Suppressor macrophage treated with lipopolysaccharide for 4 hours (primary cell): ENCODE measurements around the gene ATP6V1G2.
"Not testable (repeated sequence)": the region's sequence is repeated elsewhere in the genome, so short reads cannot be mapped to it uniquely, and the experiment has no call there.

Experiments used
- DNase-seq: peaks from one replicate; pipeline ENCODE4 v3.0.0-alpha.2; 2020

ATP6V1G2 gene

GRCh38 chr6:31546339-31546957, at the start of gene ATP6V1G2:
ATP6V1G2 (minus strand) TSS chr6:31546608; CDS start chr6:31546559, 49 bp downstream.
- peak; percentile 85 for DNase-seq

GRCh38 chr6:31592396-31592771, 46.0 kb upstream of the ATP6V1G2 start:
- no peak for DNase-seq

GRCh38 chr6:31590691-31591090, 44.3 kb upstream of the ATP6V1G2 start:
- not testable (repeated sequence) for DNase-seq

- peak; percentile 67 for DNase-seq
Observed at GRCh38 chr6:31588871-31589650, 42.7 kb upstream of the ATP6V1G2 start.

- DNase-seq = peak; percentile 51
Observed at GRCh38 chr6:31587791-31588777, 41.7 kb upstream of the ATP6V1G2 start.

GRCh38 chr6:31586599-31587281, 40.3 kb upstream of the ATP6V1G2 start:
- DNase-seq = peak; percentile 60

- peak; percentile 70 for DNase-seq
Observed at GRCh38 chr6:31586008-31586407, 39.6 kb upstream of the ATP6V1G2 start, which contains the start of gene LST1. LST1 (plus strand) TSS chr6:31586277; CDS start chr6:31587300, 1,023 bp downstream.

GRCh38 chr6:31585491-31585890, 39.1 kb upstream of the ATP6V1G2 start:
- no peak for DNase-seq

GRCh38 chr6:31582230-31582643, 35.8 kb upstream of the ATP6V1G2 start, which contains the start of gene LTB:
LTB (minus strand) TSS chr6:31582424; CDS start chr6:31582417, 7 bp downstream.
- DNase-seq = no peak

- DNase-seq = no peak
Observed at GRCh38 chr6:31581434-31582229, 35.2 kb upstream of the ATP6V1G2 start.

- peak; percentile 87 for DNase-seq
Observed at GRCh38 chr6:31580807-31581433, 34.5 kb upstream of the ATP6V1G2 start.

- no peak for DNase-seq
Observed at GRCh38 chr6:31580438-31580740, 34.0 kb upstream of the ATP6V1G2 start.

GRCh38 chr6:31579546-31580437, 33.4 kb upstream of the ATP6V1G2 start:
- no peak for DNase-seq

- no peak for DNase-seq
Observed at GRCh38 chr6:31579119-31579505, 32.7 kb upstream of the ATP6V1G2 start.

- DNase-seq = no peak
Observed at GRCh38 chr6:31578184-31579118, 32.0 kb upstream of the ATP6V1G2 start.

GRCh38 chr6:31577579-31577966, 31.2 kb upstream of the ATP6V1G2 start:
- no peak for DNase-seq

- no peak for DNase-seq
Observed at GRCh38 chr6:31576897-31577578, 30.6 kb upstream of the ATP6V1G2 start.

- no peak for DNase-seq
Observed at GRCh38 chr6:31575952-31576685, 29.7 kb upstream of the ATP6V1G2 start.
